OCI-LY1 (cell line): Measurements from ENCODE around the gene OTOS.

Experiments used
- H2AFZ ChIP-seq: fragments of 200-600 bp; sonication (generic), shearing (Covaris generic); 2 replicates; pipeline ENCODE4 v1.6.0; 2014; ENCODE audit warnings: antibody characterized with exemption, mild to moderate bottlenecking, low read length
- H3F3A ChIP-seq: fragments of 200-600 bp; sonication (generic), shearing (Covaris generic); 2 replicates; pipeline ENCODE4 v1.6.0; 2014; ENCODE audit warnings: mild to moderate bottlenecking, antibody characterized with exemption, low read length, moderate library complexity; ENCODE audit not compliant: insufficient read depth
- H3K27ac ChIP-seq: fragments of 200-600 bp; sonication (generic); 2 replicates; pipeline ENCODE4 v1.5.1; 2014; ENCODE audit warnings: low read length, mixed run types, mild to moderate bottlenecking, low read depth; ENCODE audit not compliant: poor library complexity, severe bottlenecking
- H3K27me3 ChIP-seq: fragments of 200-600 bp; sonication (generic); 2 replicates; pipeline ENCODE4 v1.6.0; 2014; ENCODE audit warnings: antibody characterized with exemption, mild to moderate bottlenecking, low read length, moderate library complexity; ENCODE audit not compliant: insufficient read depth
- H3K36me3 ChIP-seq: fragments of 200-600 bp; sonication (generic); 2 replicates; pipeline ENCODE4 v1.6.1; 2014; ENCODE audit warnings: mild to moderate bottlenecking, antibody characterized with exemption, low read length, moderate library complexity, mixed read lengths; ENCODE audit not compliant: insufficient read depth
- H3K4me1 ChIP-seq: fragments of 200-600 bp; sonication (generic); 2 replicates; pipeline ENCODE4 v1.5.1; 2014; ENCODE audit warnings: mild to moderate bottlenecking, low read length, moderate library complexity; ENCODE audit not compliant: insufficient read depth, severe bottlenecking
- H3K4me2 ChIP-seq: fragments of 200-600 bp; sonication (generic), shearing (Covaris generic); 2 replicates; pipeline ENCODE4 v1.6.1; 2014; ENCODE audit warnings: low read length
- H3K4me3 ChIP-seq: fragments of 200-600 bp; sonication (generic); 2 replicates; pipeline ENCODE4 v1.5.1; 2014; ENCODE audit warnings: low read length, low read depth, mild to moderate bottlenecking, mixed read lengths; ENCODE audit not compliant: poor library complexity, severe bottlenecking
- H3K79me2 ChIP-seq: fragments of 200-600 bp; shearing (Covaris generic); 2 replicates; pipeline ENCODE4 v1.6.1; 2016; ENCODE audit warnings: mixed run types, low read length, mixed read lengths; ENCODE audit not compliant: insufficient read depth
- H3K9ac ChIP-seq: fragments of 200-600 bp; sonication (generic), shearing (Covaris generic); 2 replicates; pipeline ENCODE4 v1.6.1; 2014; ENCODE audit warnings: mild to moderate bottlenecking, low read length, mixed read lengths
- H3K9me2 ChIP-seq: fragments of 200-600 bp; sonication (generic), shearing (Covaris generic); 2 replicates; pipeline ENCODE4 v1.6.1; 2014; ENCODE audit warnings: low read depth, mild to moderate bottlenecking, low read length, mixed read lengths
- H3K9me3 ChIP-seq: fragments of 200-600 bp; shearing (Covaris generic); 2 replicates; pipeline ENCODE4 v1.6.1; 2014; ENCODE audit warnings: low read length, mixed read lengths
- H4K20me1 ChIP-seq: fragments of 200-600 bp; sonication (generic), shearing (Covaris generic); 2 replicates; pipeline ENCODE4 v1.6.0; 2016; ENCODE audit warnings: mild to moderate bottlenecking, low read length; ENCODE audit not compliant: insufficient read depth
- CTCF ChIP-seq: fragments of 200-600 bp; sonication (generic), shearing (Covaris generic); IDR thresholded peaks from 2 replicates; pipeline ENCODE4 v1.5.1; 2017; ENCODE audit warnings: mild to moderate bottlenecking, antibody characterized with exemption, low read length, moderate library complexity, mixed read lengths
- EZH2 ChIP-seq: fragments of 200-600 bp; sonication (generic), shearing (Covaris generic); IDR thresholded peaks from 2 replicates; pipeline ENCODE4 v1.8.0; 2017; ENCODE audit warnings: borderline replicate concordance, mixed run types, mild to moderate bottlenecking, antibody characterized with exemption, low read length, moderate library complexity, mixed read lengths

The OTOS gene

GRCh38 chr2:240142859-240143258 lies 2.4 kb upstream of the OTOS start:
- H2AFZ ChIP-seq: no peak overlapping the region
- no peaks in the 10 kb centered on the region for H4K20me1 ChIP-seq
- no peak overlapping the region for H3K4me3 ChIP-seq
- no peaks in the 10 kb centered on the region for H3K9me3 ChIP-seq
- H3K9me2 ChIP-seq: no peaks in the 10 kb centered on the region
- H3K27ac ChIP-seq: no peak overlapping the region
- no peaks in the 10 kb centered on the region for H3F3A ChIP-seq
- no peak for TF ChIP-seq EZH2
- TF ChIP-seq CTCF: no peak
- no peaks in the 10 kb centered on the region for H3K4me1 ChIP-seq
- no peak overlapping the region for H3K4me2 ChIP-seq
- H3K36me3 ChIP-seq: no peaks in the 10 kb centered on the region
- no peak overlapping the region for H3K9ac ChIP-seq
- no peaks in the 10 kb centered on the region for H3K79me2 ChIP-seq
- H3K27me3 ChIP-seq: 0 out of 2 replicates have a peak, but pooled peaks cover 4% of the 10 kb centered on the region

GRCh38 chr2:240142256-240142775 lies 1.9 kb upstream of the OTOS start:
- Histone ChIP-seq H2AFZ (no peak overlapping the region), H3K79me2 (no peaks in the 10 kb centered on the region), H3K36me3 (no peaks in the 10 kb centered on the region), H3F3A (no peaks in the 10 kb centered on the region), H3K9me3 (no peaks in the 10 kb centered on the region), H3K27ac (no peak overlapping the region), H3K27me3 (0 out of 2 replicates have a peak, but pooled peaks cover 4% of the 10 kb centered on the region), H3K4me3 (no peak overlapping the region), H3K4me1 (no peaks in the 10 kb centered on the region), H3K9me2 (no peaks in the 10 kb centered on the region), H3K9ac (no peak overlapping the region), H3K4me2 (no peak overlapping the region), H4K20me1 (no peaks in the 10 kb centered on the region)
- TF ChIP-seq EZH2: no peak
- TF ChIP-seq CTCF: no peak

- H3K36me3 ChIP-seq: no peaks in the 10 kb centered on the region
- H3K9ac ChIP-seq: no peak overlapping the region
- TF ChIP-seq CTCF (no peak), EZH2 (no peak)
- peaks cover 6% of the 10 kb centered on the region for H3K4me1 ChIP-seq
- no peaks in the 10 kb centered on the region for H3K9me2 ChIP-seq
- no peak overlapping the region for H3K4me2 ChIP-seq
- H3F3A ChIP-seq: no peaks in the 10 kb centered on the region
- H4K20me1 ChIP-seq: no peaks in the 10 kb centered on the region
- H3K27me3 ChIP-seq: 0 out of 2 replicates have a peak, but pooled peaks cover 4% of the 10 kb centered on the region
- H3K79me2 ChIP-seq: no peaks in the 10 kb centered on the region
- H3K4me3 ChIP-seq: no peak overlapping the region
- no peak overlapping the region for H3K27ac ChIP-seq
- H3K9me3 ChIP-seq: no peaks in the 10 kb centered on the region
- no peak overlapping the region for H2AFZ ChIP-seq
Measured at GRCh38 chr2:240141736-240142135, 1.3 kb upstream of the OTOS start.
